SK-N-SH (cell line): ENCODE results near the gene PPRC1. TPM values are rescaled to one million over a fixed set of nuclear protein-coding genes. Genes with fewer than 3 reads are reported as not detected.

Source experiments
- CTCF ChIA-PET: fragments of 300-600, 350-600 bp; formaldehyde crosslinking; extraction: SDS; loops from one replicate; lab custom pipeline; 2021; lab: Yijun Ruan, JAX
- POLR2A ChIA-PET: fragments of 350-600 bp; sonication (Branson Sonifier 250); formaldehyde crosslinking; extraction: SDS; loops from one replicate; lab custom pipeline; 2020; ENCODE audit warnings: antibody characterized with exemption, inconsistent platforms; lab: Yijun Ruan, JAX
- DNase-seq: peaks from one replicate; pipeline ENCODE4 v3.0.0; 2012
- H2AFZ ChIP-seq: fragments of 200-600 bp; sonication (generic); 2 replicates; pipeline ENCODE4 v1.8.1; 2016; ENCODE audit warnings: antibody characterized with exemption, mild to moderate bottlenecking, low read depth
- H3F3A ChIP-seq: fragments of 200-600 bp; sonication (generic); replicated peaks from 2 replicates; pipeline ENCODE3; 2016; ENCODE audit warnings: antibody characterized with exemption, mild to moderate bottlenecking; ENCODE audit not compliant: insufficient read depth
- H3K27ac ChIP-seq, 2 experiments: fragments of 200-500 bp in 1 of 2; fragments of 200-600 bp in 1 of 2; sonication (Bioruptor generic) in 1 of 2; sonication (generic), shearing (Covaris generic) in 1 of 2; 2 replicates each; pipeline versions ENCODE4 v1.5.1 to v1.6.1; 2014 to 2016; ENCODE audit warnings: low read depth in 2 of 2, inconsistent platforms in 1 of 2, low read length in 1 of 2, mild to moderate bottlenecking in 1 of 2, mixed read lengths in 1 of 2
- H3K27me3 ChIP-seq: fragments of 200-600 bp; sonication (generic), shearing (Covaris generic); 2 replicates; pipeline ENCODE4 v1.6.1; 2016; ENCODE audit warnings: mixed run types; ENCODE audit not compliant: insufficient read depth
- H3K36me3 ChIP-seq, 2 experiments: fragments of 200-500 bp in 1 of 2; fragments of 200-600 bp in 1 of 2; sonication (Bioruptor generic) in 1 of 2; sonication (generic) in 1 of 2; replicated peaks in 1 of 2; 2 replicates each; pipeline versions ENCODE3 to v1.5.1; 2014 to 2016; ENCODE audit warnings: low read length in 1 of 2, mild to moderate bottlenecking in 1 of 2; ENCODE audit not compliant: insufficient read depth in 2 of 2, control insufficient read depth in 1 of 2
- H3K4me1 ChIP-seq, 2 experiments: fragments of 200-500 bp in 1 of 2; fragments of 200-600 bp in 1 of 2; sonication (Bioruptor generic) in 1 of 2; sonication (generic), shearing (Covaris generic) in 1 of 2; 2 replicates each; pipeline versions ENCODE4 v1.5.1 to v1.6.1; 2014 to 2016; ENCODE audit warnings: low read depth in 1 of 2, low read length in 1 of 2, mixed run types in 1 of 2; ENCODE audit not compliant: insufficient read depth in 2 of 2, control insufficient read depth in 1 of 2
- H3K4me2 ChIP-seq: fragments of 200-600 bp; sonication (generic), shearing (Covaris generic); 2 replicates; pipeline ENCODE4 v1.6.1; 2017; ENCODE audit warnings: mixed run types
- H3K4me3 ChIP-seq, 2 experiments: fragments of 200-500 bp in 1 of 2; fragments of 200-600 bp in 1 of 2; sonication (Bioruptor generic) in 1 of 2; sonication (generic), shearing (Covaris generic) in 1 of 2; 2 replicates each; pipeline versions ENCODE4 v1.5.1 to v1.8.1; 2014 to 2016; ENCODE audit warnings: low read depth in 2 of 2, inconsistent platforms in 1 of 2, low read length in 1 of 2, mild to moderate bottlenecking in 1 of 2, mixed read lengths in 1 of 2, moderate library complexity in 1 of 2
- H3K79me2 ChIP-seq: fragments of 200-600 bp; sonication (generic); 2 replicates; pipeline ENCODE4 v1.8.1; 2017; ENCODE audit warnings: mild to moderate bottlenecking; ENCODE audit not compliant: insufficient read depth
- H3K9ac ChIP-seq: fragments of 200-600 bp; sonication (generic); 2 replicates; pipeline ENCODE4 v1.6.1; 2017; ENCODE audit warnings: mixed run types
- H3K9me2 ChIP-seq: fragments of 200-600 bp; sonication (generic); 2 replicates; pipeline ENCODE4 v1.6.1; 2017; ENCODE audit warnings: mixed run types
- H3K9me3 ChIP-seq: fragments of 200-600 bp; sonication (generic); 2 replicates; pipeline ENCODE4 v1.6.1; 2017; ENCODE audit warnings: mixed run types, mild to moderate bottlenecking, moderate library complexity
- H4K20me1 ChIP-seq: fragments of 200-600 bp; sonication (generic); 2 replicates; pipeline ENCODE4 v1.6.1; 2017; ENCODE audit warnings: mild to moderate bottlenecking, mixed run types; ENCODE audit not compliant: insufficient read depth
- EP300 ChIP-seq, 2 experiments: IDR thresholded peaks; 2 replicates each; pipeline versions ENCODE4 v1.4.0 to v1.6.1; 2012; ENCODE audit warnings: borderline replicate concordance in 1 of 2, low read depth in 1 of 2, low read length in 1 of 2
- EZH2phosphoT487 ChIP-seq: fragments of 200-600 bp; sonication (generic); IDR thresholded peaks from 2 replicates; pipeline ENCODE4 v1.6.1; 2017; ENCODE audit warnings: low read depth, mixed run types, mild to moderate bottlenecking, antibody characterized with exemption, moderate library complexity, borderline replicate concordance
- GATA2 ChIP-seq: sonication (generic); formaldehyde crosslinking; IDR thresholded peaks from 2 replicates; pipeline ENCODE4 v1.5.0; 2020; ENCODE audit warnings: mild to moderate bottlenecking, missing genetic modification reagents
- NFIC ChIP-seq: IDR thresholded peaks from 2 replicates; pipeline ENCODE4 v1.4.0; 2012; ENCODE audit warnings: borderline replicate concordance
- NRF1 ChIP-seq: IDR thresholded peaks from 2 replicates; pipeline ENCODE4 v1.6.1; 2012; ENCODE audit warnings: low read depth, mild to moderate bottlenecking, low read length
- RFX5 ChIP-seq: IDR thresholded peaks from 2 replicates; pipeline ENCODE4 v1.6.1; 2012; ENCODE audit warnings: mild to moderate bottlenecking, improper control_type of control experiment, low read length
- TAF1 ChIP-seq: IDR thresholded peaks from 2 replicates; pipeline ENCODE4 v1.6.1; 2012; ENCODE audit warnings: low read depth, mild to moderate bottlenecking, low read length, moderate library complexity, borderline replicate concordance
- TCF12 ChIP-seq: IDR thresholded peaks from 2 replicates; pipeline ENCODE4 v1.4.0; 2012
- WGBS: methylation state at CpG from one replicate; pipeline ENCODE4 v1.1.6; 2017; ENCODE audit warnings: low lambda C conversion rate; 5-methylcytosine and 5-hydroxymethylcytosine counted together
- polyA plus RNA-seq, 3 experiments: library from polyadenylated mRNA; depleted of rRNA; stranded (reverse); fragments of >200 nt; gene quantifications; 2 replicates each; pipeline ENCODE4 v1.2.3, GENCODE V29; 2012
- TF ChIP-seq, protein P1 (sequence below): fragments of 150-350 bp; IDR thresholded peaks from 2 replicates; pipeline ENCODE4 v1.6.1; 2017; ENCODE audit warnings: antibody characterized with exemption, low read length, low read depth, borderline replicate concordance
- TF ChIP-seq, protein P2 (sequence below): IDR thresholded peaks from 2 replicates; pipeline ENCODE4 v1.6.1; 2012; ENCODE audit warnings: mild to moderate bottlenecking, low read depth, low read length, moderate library complexity
- TF ChIP-seq, protein P3 (sequence below): IDR thresholded peaks from 2 replicates; pipeline ENCODE4 v1.4.0; 2012; ENCODE audit warnings: low read depth, borderline replicate concordance

PPRC1 gene
- polyA plus RNA-seq, 1 of the 3 experiments (the other 2 are of a cell fraction), result 23.1 TPM

DNA sequence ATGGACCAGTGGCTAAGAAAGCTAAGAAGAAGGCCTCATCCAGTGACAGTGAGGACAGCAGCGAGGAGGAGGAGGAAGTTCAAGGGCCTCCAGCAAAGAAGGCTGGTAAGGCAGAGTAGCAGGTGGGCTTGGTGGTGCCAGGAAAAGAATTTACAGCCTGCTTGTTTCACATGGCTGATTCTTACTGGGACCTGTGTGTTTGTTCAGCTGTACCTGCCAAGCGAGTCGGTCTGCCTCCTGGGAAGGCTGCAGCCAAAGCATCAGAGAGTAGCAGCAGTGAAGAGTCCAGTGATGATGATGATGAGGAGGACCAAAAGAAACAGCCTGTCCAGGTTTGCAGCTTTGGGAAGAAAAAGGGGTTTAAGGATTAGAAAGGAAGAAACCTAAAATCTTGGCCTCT is 24.4 kb downstream of the PPRC1 start:
- Histone ChIP-seq H3K27me3 (no peaks in the 10 kb centered on the region), H3K9ac (no peak overlapping the region), H3K36me3 (peaks cover 54 to 68% of the 10 kb centered on the region in 2 experiments), H3K4me2 (no peak overlapping the region), H3K79me2 (peaks cover 61% of the 10 kb centered on the region), H4K20me1 (peaks cover 32% of the 10 kb centered on the region), H3K4me1 (peaks cover 3 to 6% of the 10 kb centered on the region in 2 experiments; a peak in 1 of 4 replicates), H3F3A (peaks cover 11% of the 10 kb centered on the region), H3K9me2 (no peaks in the 10 kb centered on the region), H2AFZ (no peak overlapping the region), H3K9me3 (no peaks in the 10 kb centered on the region), H3K27ac (no peak overlapping the region), H3K4me3 (no peak overlapping the region)
- 95% methylated on average over 3 of the region's 3 CpGs for WGBS
- no peak for TF ChIP-seq NFIC
- TF ChIP-seq GATA2 (CRISPR knock-in tag), result no peak
- no peak for TF ChIP-seq NRF1
- no peak for DNase-seq
- ChIA-PET POLR2A (no interaction called here), CTCF (interaction anchor here (0.9 to 5.2 kb wide), 9 partner anchors 12 to 242 kb away, joined by 3 to 45 read pairs (median 4); no protein-coding TSS in a partner anchor)

DNA sequence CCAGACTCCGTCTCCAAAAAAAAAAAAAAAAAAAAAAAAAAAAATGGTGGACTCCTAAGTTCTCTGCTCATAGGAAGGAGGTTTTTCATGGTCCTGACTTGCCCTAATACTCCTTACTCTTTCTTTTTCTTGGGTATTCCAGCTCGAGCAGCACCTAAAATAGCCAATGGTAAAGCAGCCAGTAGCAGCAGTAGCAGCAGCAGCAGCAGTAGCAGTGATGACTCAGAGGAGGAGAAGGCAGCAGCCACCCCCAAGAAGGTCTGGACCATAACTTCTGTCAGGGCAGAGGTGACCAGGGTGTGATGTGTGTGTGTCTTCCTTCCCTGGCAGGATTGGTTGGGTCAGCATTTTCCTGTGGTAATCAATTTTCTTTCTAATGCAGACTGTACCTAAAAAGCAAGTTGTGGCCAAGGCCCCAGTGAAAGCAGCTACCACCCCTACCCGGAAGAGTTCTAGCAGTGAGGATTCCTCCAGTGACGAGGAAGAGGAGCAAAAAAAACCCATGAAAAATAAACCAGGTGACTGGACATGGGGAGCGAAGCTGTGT is 26.3 kb downstream of the PPRC1 start:
- peaks cover 73 to 83% of the 10 kb centered on the region in 2 experiments for H3K36me3 ChIP-seq

More for the DNA sequence above, 26.3 kb downstream of the PPRC1 start:
- ChIA-PET CTCF (interaction anchor here (1.0 to 5.2 kb wide), 5 partner anchors 10 to 240 kb away, joined by 3 to 45 read pairs (median 4); no protein-coding TSS in a partner anchor), POLR2A (interaction anchor here (0.7 kb wide), 1 partner anchor 11 kb away, joined by 7 read pairs; no protein-coding TSS in a partner anchor)
- Histone ChIP-seq H3K9ac (no peak overlapping the region), H3K79me2 (peaks cover 43% of the 10 kb centered on the region), H3K27me3 (no peaks in the 10 kb centered on the region), H3K4me3 (no peak overlapping the region), H3K27ac (no peak overlapping the region), H2AFZ (no peak overlapping the region), H3F3A (peaks cover 3% of the 10 kb centered on the region), H4K20me1 (peaks cover 32% of the 10 kb centered on the region), H3K9me3 (no peaks in the 10 kb centered on the region), H3K4me1 (no peaks in the 10 kb centered on the region), H3K4me2 (no peak overlapping the region), H3K9me2 (no peaks in the 10 kb centered on the region)
- TF ChIP-seq TCF12, result no peak
- no peak for TF ChIP-seq GATA2 (CRISPR knock-in tag)
- TF ChIP-seq EP300 (IDR thresholded peaks at IDR 0.05; ENCODE audit: borderline replicate concordance in 1 of 2, low read depth in 1 of 2, low read length in 1 of 2), result no peak
- no peak for TF ChIP-seq EZH2phosphoT487
- TF ChIP-seq, protein P1, sequence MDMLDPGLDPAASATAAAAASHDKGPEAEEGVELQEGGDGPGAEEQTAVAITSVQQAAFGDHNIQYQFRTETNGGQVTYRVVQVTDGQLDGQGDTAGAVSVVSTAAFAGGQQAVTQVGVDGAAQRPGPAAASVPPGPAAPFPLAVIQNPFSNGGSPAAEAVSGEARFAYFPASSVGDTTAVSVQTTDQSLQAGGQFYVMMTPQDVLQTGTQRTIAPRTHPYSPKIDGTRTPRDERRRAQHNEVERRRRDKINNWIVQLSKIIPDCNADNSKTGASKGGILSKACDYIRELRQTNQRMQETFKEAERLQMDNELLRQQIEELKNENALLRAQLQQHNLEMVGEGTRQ, result no peak
- TF ChIP-seq, protein P2, sequence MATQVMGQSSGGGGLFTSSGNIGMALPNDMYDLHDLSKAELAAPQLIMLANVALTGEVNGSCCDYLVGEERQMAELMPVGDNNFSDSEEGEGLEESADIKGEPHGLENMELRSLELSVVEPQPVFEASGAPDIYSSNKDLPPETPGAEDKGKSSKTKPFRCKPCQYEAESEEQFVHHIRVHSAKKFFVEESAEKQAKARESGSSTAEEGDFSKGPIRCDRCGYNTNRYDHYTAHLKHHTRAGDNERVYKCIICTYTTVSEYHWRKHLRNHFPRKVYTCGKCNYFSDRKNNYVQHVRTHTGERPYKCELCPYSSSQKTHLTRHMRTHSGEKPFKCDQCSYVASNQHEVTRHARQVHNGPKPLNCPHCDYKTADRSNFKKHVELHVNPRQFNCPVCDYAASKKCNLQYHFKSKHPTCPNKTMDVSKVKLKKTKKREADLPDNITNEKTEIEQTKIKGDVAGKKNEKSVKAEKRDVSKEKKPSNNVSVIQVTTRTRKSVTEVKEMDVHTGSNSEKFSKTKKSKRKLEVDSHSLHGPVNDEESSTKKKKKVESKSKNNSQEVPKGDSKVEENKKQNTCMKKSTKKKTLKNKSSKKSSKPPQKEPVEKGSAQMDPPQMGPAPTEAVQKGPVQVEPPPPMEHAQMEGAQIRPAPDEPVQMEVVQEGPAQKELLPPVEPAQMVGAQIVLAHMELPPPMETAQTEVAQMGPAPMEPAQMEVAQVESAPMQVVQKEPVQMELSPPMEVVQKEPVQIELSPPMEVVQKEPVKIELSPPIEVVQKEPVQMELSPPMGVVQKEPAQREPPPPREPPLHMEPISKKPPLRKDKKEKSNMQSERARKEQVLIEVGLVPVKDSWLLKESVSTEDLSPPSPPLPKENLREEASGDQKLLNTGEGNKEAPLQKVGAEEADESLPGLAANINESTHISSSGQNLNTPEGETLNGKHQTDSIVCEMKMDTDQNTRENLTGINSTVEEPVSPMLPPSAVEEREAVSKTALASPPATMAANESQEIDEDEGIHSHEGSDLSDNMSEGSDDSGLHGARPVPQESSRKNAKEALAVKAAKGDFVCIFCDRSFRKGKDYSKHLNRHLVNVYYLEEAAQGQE, result no peak
- no peak for TF ChIP-seq RFX5
- TF ChIP-seq, protein P3, sequence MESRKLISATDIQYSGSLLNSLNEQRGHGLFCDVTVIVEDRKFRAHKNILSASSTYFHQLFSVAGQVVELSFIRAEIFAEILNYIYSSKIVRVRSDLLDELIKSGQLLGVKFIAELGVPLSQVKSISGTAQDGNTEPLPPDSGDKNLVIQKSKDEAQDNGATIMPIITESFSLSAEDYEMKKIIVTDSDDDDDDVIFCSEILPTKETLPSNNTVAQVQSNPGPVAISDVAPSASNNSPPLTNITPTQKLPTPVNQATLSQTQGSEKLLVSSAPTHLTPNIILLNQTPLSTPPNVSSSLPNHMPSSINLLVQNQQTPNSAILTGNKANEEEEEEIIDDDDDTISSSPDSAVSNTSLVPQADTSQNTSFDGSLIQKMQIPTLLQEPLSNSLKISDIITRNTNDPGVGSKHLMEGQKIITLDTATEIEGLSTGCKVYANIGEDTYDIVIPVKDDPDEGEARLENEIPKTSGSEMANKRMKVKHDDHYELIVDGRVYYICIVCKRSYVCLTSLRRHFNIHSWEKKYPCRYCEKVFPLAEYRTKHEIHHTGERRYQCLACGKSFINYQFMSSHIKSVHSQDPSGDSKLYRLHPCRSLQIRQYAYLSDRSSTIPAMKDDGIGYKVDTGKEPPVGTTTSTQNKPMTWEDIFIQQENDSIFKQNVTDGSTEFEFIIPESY, result no peak
- TF ChIP-seq TAF1, result no peak
- WGBS, result 93% methylated on average over 5 of the region's 5 CpGs
- no peak for DNase-seq
